Esophagus (tissue), 2 donors: ENCODE results near the gene IRGC. TPM values are rescaled to one million over a fixed set of nuclear protein-coding genes. Genes with fewer than 3 reads are reported as not detected.
"Not testable (repeated sequence)": the region's sequence is repeated elsewhere in the genome, so short reads cannot be mapped to it uniquely, and the experiment has no call there.

ENCODE experiments used
- H3K27ac ChIP-seq, 2 donors: one replicate each; pipeline ENCODE4 v1.5.1; 2013; ENCODE audit warnings: low read depth in 2 of 2, mild to moderate bottlenecking in 2 of 2, inconsistent platforms in 1 of 2, low read length in 1 of 2, moderate library complexity in 1 of 2
- H3K27me3 ChIP-seq, 2 donors: one replicate each; pipeline ENCODE4 v1.6.1; 2013; ENCODE audit warnings: low read length in 2 of 2, control low read depth in 1 of 2, mild to moderate bottlenecking in 1 of 2; ENCODE audit not compliant: insufficient read depth in 2 of 2, control insufficient read depth in 1 of 2
- H3K36me3 ChIP-seq, 2 donors: one replicate each; pipeline ENCODE4 v1.6.1; 2013; ENCODE audit warnings: low read length in 1 of 2; ENCODE audit not compliant: control insufficient read depth in 2 of 2, insufficient read depth in 2 of 2
- H3K4me1 ChIP-seq, 2 donors: one replicate each; pipeline ENCODE4 v1.6.1; 2013; ENCODE audit warnings: low read length in 1 of 2; ENCODE audit not compliant: control insufficient read depth in 2 of 2, insufficient read depth in 2 of 2
- H3K4me3 ChIP-seq, 2 donors: one replicate each; pipeline ENCODE4 v1.5.1; 2013; ENCODE audit warnings: low read length in 2 of 2, mild to moderate bottlenecking in 2 of 2, low read depth in 1 of 2, moderate library complexity in 1 of 2
- H3K9me3 ChIP-seq, 2 donors: one replicate each; pipeline ENCODE4 v1.6.1; 2013; ENCODE audit warnings: mild to moderate bottlenecking in 2 of 2, low read depth in 1 of 2, low read length in 1 of 2, moderate library complexity in 1 of 2; ENCODE audit not compliant: control insufficient read depth in 2 of 2, insufficient read depth in 1 of 2
- WGBS, 2 donors: extraction: QIAGEN DNeasy Blood & Tissue Kit; methylation state at CpG; one replicate each; pipeline ENCODE4 v1.1.7; 2013; 5-methylcytosine and 5-hydroxymethylcytosine counted together
- polyA plus RNA-seq, 2 donors: library from polyadenylated mRNA; stranded (reverse); fragments of 200-250 nt; gene quantifications; one replicate each; pipeline ENCODE4 v1.2.3, GENCODE V29; 2013
- donor health status: healthy with polysubstance abuse.
- donor health status: Bipolar disorder and iron deficiency.

IRGC gene
- polyA plus RNA-seq, 2 donors = not detected

DNA sequence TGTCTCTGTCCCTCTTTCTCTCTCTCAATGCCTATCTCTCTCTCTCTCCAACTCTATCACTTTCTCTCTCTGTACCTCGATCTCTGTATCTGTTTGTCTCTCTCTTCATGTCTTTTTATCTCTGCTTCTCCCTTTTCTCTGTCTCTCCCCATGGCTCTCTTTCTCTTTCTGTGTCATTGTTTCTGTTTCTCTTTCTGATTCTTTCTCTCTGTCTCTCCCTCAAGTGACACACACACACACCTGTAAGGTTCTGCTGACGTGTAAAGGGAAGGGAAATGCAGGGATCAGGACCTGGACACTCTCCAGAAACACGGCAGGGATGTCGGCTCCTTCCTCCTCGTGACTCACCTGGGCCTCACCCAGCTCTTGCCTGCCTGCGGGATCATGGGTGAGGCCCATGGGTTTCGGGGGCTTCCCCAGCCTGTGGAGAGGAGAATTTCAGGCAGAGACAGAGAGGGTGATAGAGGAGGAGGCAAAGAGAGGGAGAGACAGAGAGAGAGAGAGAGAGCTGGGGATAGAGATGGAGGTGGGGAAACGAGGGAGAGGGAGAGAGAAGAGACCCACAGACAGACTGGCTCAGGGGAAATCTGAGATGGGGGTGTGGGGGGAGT is 40.5 kb upstream of the IRGC start:
- no peak overlapping the region for H3K4me3 ChIP-seq
- H3K27ac ChIP-seq = peak overlapping the region; percentile 81 to 84
- WGBS, 2 donors = 15 to 22% methylated on average over 8 of the region's 8 CpGs
- H3K9me3 ChIP-seq = no peaks in the 10 kb centered on the region
- H3K27me3 ChIP-seq = no peaks in the 10 kb centered on the region
- H3K36me3 ChIP-seq = no peaks in the 10 kb centered on the region
- peaks cover 0 to 6% of the 10 kb centered on the region in 2 donors for H3K4me1 ChIP-seq

DNA sequence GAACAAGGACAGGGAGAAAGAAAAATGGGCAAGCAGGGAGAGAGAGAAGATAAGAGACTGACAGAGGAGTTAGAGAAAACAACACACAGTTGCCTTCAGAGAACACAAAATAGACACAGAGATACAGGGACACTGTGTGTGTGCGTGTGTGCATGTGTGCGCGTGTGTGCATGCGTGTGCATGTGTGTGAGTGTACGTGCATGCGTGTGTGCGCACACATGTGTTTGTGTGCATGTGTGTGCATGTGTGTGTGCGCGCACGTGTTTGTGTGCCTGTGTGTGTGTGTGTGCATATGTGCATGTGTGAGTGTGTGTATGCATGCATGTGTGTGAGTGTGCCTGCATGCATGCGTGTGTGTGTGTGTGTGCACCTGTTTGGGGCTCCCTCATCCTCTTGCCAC is 40.0 kb upstream of the IRGC start:
- Histone ChIP-seq H3K4me1 (peaks cover 0 to 6% of the 10 kb centered on the region in 2 donors), H3K4me3 (no peak overlapping the region), H3K36me3 (no peaks in the 10 kb centered on the region), H3K27ac (peak overlapping the region in 1 of 2 donors; percentile 59), H3K27me3 (no peaks in the 10 kb centered on the region), H3K9me3 (no peaks in the 10 kb centered on the region)
- 83 to 86% methylated on average over 11 of the region's 11 CpGs for WGBS, 2 donors

DNA sequence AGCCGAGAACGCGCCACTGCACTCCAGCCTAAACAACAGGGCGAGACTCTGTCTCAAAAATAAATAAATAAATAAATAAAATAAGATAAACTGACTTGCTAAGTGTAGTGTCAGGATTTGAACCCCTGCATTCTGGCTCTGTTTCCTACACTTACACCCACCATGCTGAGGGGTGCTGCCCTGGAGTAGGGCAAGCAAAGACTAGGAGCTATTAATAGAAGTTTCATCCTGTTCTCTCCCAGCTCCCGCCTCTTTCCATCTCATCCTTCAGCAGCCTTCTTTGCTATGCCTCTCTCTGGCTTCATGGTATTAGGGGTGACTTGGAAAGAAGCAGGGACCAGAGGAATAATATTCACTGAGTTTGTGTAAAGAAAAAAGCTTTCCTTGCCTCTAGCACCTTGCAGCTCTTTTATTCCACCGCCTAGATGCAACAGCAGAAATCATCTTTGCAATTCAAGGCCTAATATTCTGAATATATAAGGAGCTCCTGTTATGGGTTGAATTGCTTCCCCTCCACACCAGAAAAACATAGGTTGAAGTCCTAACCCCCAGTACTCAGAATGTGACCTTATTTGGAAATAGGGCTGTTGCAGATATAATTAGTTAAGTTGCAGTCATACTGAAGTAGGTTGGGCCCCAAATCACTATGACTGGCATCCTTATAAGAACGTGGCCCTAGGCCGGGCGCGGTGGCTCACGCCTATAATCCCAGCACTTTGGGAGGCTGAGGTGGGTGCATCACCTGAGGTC is 37.2 kb upstream of the IRGC start:
- H3K27ac ChIP-seq = no peak overlapping the region
- 85 to 88% methylated on average over 11 of the region's 11 CpGs for WGBS, 2 donors
- H3K27me3 ChIP-seq = no peaks in the 10 kb centered on the region
- H3K9me3 ChIP-seq = no peaks in the 10 kb centered on the region
- H3K4me1 ChIP-seq = peaks cover 0 to 6% of the 10 kb centered on the region in 2 donors
- H3K36me3 ChIP-seq = no peaks in the 10 kb centered on the region
- no peak overlapping the region for H3K4me3 ChIP-seq

DNA sequence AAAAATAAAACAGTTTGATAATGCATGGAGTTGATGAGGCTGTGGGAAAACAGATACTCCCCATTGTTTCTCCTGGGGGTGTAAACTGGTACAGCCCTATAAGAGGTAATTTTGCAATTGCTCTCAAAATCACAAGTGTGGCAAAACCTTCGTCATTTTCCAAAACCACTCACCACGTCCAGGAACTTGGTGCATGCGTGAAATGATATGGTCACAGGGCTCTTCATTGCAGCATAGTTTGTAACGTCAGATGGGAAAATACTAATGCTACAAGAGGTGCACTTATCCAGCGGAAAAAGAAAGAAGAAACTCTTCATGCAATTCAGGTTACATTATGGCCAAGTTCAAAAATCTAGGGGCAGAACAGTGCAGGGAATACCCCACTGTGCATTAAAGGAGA is 34.1 kb upstream of the IRGC start:
- no peak overlapping the region for H3K27ac ChIP-seq
- no peak overlapping the region for H3K4me3 ChIP-seq
- H3K36me3 ChIP-seq = no peaks in the 10 kb centered on the region
- 81 to 83% methylated on average over 5 of the region's 5 CpGs for WGBS, 2 donors
- H3K4me1 ChIP-seq = no peaks in the 10 kb centered on the region
- H3K27me3 ChIP-seq = no peaks in the 10 kb centered on the region
- H3K9me3 ChIP-seq = no peaks in the 10 kb centered on the region

DNA sequence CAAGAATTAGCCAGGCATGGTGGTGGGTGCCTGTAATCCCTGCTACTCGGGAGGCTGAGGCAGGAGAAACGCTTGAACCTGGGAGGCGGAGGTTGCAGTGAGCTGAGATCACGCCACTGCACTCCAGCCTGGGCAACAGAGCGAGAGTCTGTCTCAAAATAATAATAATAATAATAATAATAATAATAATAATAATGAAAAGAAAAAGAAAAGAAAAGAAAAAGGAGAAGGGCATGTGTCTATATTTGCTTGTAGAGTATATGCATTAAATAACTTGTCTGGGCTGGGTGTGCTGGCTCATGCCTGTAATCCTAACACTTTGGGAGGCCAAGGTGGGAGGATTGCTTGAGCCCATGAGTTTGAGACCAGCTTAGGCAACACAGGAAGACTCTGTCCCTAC is 33.6 kb upstream of the IRGC start:
- not testable (repeated sequence) for H3K4me3 ChIP-seq, H3K36me3 ChIP-seq, H3K9me3 ChIP-seq, H3K27ac ChIP-seq, H3K27me3 ChIP-seq, H3K4me1 ChIP-seq
- 92% methylated on average over 4 to 5 of the region's 5 CpGs for WGBS, 2 donors

DNA sequence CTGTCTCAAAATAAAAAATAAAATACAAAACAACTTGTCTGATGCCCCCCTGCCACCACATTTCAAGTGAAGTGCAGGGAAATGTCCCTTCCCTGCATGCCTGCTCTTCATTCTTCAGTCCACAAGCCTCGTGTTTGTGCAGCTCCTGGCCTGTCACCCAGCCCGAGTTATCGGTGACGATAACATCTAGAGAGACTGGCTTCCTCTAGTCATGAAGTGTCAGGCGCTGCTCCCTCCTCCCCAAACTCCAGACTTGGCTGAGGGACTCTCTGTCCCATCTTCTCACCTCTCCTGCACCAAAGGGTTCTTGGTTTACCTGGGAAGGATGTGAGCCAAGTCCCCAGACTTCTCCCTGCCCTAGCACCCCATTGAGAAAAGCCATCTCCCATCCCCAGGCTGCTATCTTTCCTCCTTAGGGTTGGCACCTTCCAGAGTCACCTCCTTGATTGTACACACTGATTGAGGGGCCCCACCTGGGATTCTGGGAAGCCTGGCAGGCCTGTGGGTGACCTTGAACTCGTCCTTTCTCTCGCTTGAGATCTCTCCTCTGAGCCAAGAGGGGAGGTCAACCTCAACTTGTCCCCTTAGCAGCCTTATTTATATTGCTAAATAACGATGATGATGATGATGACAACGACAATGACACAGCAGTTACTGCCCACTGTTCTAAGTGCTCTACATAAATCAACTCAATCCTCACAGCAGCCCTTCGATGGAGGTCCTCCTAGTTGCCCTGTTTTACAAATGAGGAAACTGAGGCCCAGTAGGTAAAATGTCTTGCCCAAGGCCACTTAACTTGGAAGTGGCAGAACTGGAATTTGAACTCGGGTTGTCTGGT is 32.8 kb upstream of the IRGC start:
- Histone ChIP-seq H3K27me3 (no peaks in the 10 kb centered on the region), H3K4me3 (no peak overlapping the region), H3K36me3 (no peaks in the 10 kb centered on the region), H3K9me3 (no peaks in the 10 kb centered on the region), H3K4me1 (no peaks in the 10 kb centered on the region), H3K27ac (no peak overlapping the region)
- WGBS, 2 donors = 60 to 69% methylated on average over 11 of the region's 11 CpGs

DNA sequence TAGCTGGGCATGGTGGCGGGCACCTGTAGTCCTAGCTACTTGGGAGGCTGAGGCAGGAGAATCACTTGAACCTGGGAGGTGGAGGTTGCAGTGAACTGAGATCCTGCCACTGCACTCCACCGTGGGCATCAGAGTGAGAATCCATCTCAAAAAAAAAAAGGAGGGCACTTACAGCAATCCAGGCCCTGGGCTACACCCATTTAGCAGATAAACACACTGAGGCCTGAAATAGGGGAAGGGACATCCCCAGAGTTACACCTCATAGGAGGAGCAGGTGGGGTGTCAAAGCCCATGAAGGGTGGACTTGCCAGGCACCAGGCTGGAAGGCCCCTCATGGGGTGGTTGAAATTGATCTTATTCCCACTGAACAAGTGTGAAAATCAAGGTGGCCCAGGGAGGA is 32.0 kb upstream of the IRGC start:
- H3K36me3 ChIP-seq = no peaks in the 10 kb centered on the region
- no peaks in the 10 kb centered on the region for H3K27me3 ChIP-seq
- WGBS, 2 donors = 67 to 72% methylated on average over 2 of the region's 2 CpGs

DNA sequence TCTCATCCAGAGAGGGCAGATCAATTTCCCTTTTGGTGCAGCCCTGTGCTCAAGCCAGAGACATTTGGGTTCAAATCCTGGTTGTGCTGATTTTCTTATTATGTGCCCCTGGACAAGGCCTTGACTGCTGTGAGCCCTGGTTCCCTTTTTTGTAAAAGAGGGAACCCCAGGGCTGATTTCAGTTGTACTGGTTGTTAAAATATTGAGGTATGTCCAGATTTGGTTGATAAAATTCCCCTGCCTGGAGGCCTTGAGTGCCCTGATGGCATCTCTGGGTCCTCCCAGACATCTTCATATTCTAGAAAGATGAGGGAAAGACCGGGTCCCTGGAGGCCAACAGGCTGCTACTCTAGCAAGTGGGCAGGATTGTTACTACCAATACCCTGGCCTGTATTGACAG is 31.6 kb upstream of the IRGC start:
- WGBS, 2 donors = 85 to 88% methylated on average over 1 of the region's 1 CpG
- Histone ChIP-seq H3K4me1 (no peaks in the 10 kb centered on the region), H3K9me3 (no peaks in the 10 kb centered on the region), H3K4me3 (no peak overlapping the region), H3K27ac (no peak overlapping the region), H3K27me3 (no peaks in the 10 kb centered on the region), H3K36me3 (no peaks in the 10 kb centered on the region)

More for the DNA sequence above, 32.0 kb upstream of the IRGC start:
- no peaks in the 10 kb centered on the region for H3K9me3 ChIP-seq
- H3K27ac ChIP-seq = no peak overlapping the region
- H3K4me1 ChIP-seq = no peaks in the 10 kb centered on the region
- H3K4me3 ChIP-seq = no peak overlapping the region

DNA sequence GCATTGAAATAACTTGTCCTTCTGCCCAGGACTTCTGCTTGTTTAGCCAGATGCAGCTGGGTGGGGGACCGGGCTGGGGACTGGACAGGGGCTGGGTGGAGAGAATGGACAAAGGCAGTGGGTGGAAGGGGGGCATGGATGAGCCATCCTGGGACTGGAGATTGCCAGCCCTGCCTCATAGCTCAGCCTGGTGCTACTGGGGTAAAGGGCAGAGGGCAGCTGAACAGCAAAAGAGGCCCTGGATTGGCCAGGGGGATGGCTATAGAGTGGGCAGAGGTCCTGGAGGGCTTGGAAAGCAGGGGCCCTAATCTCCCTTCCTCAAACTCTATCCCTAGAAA is 28.2 kb upstream of the IRGC start:
- Histone ChIP-seq H3K27me3 (no peaks in the 10 kb centered on the region), H3K36me3 (no peaks in the 10 kb centered on the region), H3K9me3 (peaks cover 0 to 8% of the 10 kb centered on the region in 2 donors), H3K4me3 (no peak overlapping the region), H3K27ac (no peak overlapping the region), H3K4me1 (no peaks in the 10 kb centered on the region)
- 50 to 60% methylated on average over 1 of the region's 1 CpG for WGBS, 2 donors
